Measurements from ENCODE around the gene PDGFC.

PDGFC gene

DNA sequence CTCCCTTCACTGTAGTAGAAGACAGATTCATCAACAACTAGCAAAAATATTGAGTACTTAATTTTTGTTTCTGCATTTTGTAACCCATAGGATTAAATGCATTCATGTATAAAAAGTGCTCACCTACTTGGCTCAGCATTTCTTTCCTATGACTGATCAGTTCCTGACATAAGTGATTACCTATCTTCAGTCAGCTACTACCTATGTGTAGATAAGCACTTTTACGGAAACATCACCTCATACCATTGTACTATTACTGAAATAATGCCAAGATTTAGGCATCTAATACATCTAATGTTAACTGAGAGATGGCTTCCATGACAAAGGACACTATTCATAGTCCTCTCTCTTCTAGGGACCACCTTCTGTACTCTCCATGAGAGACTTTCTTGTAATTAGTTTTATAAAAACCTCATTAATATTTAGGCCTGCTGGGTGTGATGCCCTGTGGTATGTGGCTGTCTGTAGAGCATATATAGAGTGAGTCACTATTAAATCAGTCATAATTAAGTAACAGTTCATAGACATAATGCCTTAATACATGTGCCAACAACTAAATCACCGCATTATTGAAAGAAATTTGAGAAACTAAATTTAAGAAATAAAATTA lies 147.0 kb downstream of the PDGFC start:
- DNase-seq: no peak

DNA sequence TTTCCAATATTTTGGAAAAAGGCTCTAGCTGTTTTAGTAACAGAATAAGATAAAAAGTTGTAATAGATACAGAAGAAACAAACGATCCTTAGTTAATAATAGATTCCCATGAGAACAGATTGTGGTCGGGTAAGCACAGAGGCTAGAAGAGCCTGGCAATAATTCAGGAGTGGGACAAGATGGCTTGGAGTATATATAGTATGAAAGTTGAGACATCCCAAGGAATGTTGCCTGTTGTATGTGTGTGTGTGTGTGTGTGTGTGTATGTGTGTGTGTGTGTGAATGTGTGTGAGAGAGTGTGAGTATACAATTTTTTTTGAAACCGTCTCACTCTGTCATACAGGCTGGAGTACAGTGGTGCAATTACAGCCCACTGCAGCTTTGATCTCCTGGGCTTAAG lies 150.7 kb downstream of the PDGFC start:
- DNase-seq: no peak

DNA sequence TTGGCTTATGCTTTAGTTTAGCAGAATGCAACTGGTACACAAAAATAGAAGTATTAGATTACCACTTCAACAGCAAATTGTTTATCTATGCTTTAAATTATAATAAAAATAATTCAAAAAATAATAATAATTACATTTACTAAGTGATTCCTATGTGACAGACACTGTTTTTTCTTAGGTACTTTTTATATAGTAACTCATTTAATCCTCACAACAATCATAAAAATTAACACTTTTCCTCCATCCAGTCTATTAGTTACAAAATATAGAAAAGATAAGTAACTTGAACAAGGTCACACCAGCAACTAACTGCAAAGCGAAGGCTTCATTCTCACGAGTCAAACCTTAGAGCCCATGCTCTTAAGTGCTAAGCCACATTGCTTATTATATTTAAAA lies 155.2 kb downstream of the PDGFC start:
- no peak for DNase-seq

DNA sequence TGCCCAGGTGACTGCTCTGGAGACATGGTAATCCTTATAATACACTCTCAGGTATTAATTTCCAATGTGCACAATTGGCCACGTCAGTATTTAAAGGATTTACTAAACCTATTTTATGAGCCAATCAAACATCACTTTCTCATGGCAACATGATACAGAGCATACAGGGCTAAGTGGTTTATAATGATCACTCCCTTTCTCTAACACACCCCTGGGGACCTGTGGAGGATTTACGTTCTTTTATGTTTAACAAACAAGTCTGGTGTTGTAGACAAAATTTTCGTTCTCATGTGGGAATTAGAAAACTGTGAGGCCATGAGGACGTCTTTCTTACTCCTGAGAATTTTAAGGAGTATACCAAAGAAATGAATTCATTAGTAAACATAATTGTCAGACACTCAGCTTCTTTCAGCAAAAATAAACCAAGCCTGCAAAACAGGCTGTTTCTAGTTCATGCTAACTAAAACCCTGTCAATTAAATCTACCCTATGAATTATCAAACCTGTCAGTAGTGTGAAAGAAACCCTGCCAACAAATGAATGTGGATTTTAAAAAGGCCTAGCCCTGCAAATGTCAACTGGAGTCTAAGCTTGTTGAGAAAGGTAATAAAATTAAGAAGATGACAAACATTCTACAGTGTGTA lies 155.8 kb downstream of the PDGFC start:
- DNase-seq: no peak

DNA sequence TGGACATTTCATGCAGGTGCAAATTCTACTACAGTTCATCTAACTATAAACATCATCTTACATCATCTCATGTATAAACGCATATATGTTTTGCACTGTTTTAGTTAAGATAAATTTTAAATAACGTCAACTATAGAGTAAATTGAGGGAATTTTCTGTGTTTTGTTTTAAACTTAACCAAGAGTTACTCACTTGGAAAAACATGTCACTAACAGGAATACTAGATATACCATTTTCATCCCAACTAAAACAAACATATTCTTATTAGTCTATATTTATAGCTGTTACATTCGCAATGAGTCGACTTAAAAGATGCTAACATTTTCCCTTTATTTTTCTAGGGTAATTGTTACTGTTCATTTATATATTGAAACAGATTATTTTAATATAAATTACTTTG lies 159.6 kb downstream of the PDGFC start:
- DNase-seq: no peak

DNA sequence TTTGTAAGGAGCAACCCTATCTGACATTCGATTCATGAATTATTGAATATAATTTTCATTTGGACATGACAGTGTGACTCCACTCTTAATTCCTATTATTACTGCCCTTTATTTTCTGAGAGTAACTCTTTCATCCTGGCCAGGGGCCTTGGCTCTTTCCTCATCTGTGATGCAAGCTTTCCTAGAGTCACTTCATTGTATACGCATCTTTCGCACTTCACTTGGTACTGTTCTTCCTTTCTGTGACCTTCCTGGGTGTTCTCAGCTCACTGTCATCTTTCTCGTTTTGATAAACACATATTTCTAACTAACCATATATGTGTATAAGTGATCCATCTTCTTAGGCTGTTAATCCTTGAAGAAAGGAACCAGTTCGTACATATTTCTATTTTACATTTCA lies 160.3 kb downstream of the PDGFC start:
- no peak for DNase-seq

DNA sequence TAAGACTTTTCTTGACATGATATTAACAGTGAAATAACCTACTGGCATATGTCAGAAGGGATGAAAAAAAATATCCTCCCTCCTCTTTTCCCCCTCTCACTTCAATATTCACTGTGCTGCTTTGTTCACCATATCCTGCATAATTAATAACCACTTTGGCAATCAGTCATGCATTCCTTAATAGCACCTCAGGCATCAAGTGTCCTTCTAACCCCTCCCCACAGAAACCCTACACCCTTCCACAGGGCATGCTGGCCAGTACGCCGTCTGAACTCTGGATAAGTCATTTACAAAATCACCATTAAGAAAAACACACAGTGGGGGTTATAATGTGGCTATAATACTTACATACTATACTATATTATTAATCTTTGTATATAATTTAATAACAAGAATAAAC lies 165.9 kb downstream of the PDGFC start:
- DNase-seq: no peak

DNA sequence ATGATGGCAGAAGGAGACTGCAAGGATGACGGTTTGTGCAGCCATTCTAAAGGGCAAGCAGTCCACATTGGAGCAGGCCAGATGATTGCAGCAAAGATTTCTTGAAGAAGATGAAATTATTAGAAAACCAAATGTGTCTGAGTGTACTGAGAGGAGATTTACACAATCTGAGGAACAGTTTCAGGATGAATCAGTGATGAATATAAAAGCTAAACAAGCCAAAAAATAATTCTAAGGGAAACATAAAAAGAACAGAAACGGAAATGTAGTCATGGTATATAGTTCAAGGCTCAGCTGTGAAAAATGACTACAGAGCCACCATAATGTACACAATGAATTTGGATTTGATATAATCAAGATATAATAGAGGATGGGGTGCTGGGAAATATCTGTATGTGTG lies 168.5 kb downstream of the PDGFC start:
- DNase-seq: no peak

DNA sequence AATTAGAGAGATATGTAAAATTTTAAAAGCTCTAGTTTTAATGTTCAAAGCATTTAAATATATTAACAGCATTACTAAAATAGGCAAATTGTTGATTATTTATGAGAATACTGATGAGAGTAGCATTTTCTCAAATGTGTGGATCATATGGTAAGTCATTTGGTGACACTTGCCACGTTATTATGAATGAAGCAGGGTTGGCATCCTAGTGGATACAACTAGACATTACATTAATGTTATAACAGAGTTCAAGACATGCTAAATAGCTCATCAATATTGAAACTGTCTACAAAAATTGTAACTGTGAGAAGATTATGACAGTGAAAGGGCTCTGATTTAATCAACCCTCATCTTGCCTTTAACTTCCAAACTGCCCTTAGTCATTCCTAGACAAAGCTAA lies 171.1 kb downstream of the PDGFC start:
- no peak for DNase-seq

DNA sequence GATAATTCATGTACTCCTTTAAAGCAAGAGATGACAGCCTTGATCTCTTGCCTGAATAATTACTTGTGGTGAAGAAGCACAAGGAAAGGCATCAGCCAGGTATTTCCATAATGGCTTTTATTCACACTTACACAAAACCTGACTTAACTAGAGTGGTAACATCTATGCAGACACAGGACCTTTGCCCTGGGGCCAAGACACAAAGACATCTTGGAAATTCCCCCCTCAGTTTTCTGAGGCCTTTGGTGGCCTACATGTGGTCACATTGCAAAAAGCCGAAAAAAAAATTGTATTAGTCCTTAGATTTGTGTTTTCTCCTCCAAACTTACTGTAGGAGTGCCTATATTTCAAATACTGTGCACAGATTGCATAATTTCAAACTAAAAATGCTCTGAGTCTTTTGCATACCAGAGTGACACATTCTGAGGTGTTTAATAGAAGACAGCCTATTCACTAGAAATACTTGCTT lies 172.4 kb downstream of the PDGFC start:
- DNase-seq: no peak

DNA sequence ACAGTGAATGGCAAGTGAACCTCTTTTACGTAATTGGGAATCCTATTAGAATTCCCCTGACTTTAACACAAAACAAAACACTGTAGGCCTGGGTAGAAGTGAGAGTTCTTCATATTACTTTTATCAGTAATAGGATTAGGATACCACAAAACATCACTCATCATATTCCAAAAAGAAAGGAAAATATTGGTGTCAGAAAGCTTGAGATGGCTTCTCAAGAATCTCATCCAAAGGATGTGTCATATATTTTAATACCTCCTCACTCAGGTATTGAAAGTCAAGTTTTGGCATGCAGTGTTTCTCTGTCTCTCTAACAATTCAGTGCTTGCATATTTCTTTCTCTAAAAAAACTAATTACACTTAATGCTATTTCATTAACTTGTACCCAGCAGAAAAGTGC lies 173.2 kb downstream of the PDGFC start:
- DNase-seq: no peak

DNA sequence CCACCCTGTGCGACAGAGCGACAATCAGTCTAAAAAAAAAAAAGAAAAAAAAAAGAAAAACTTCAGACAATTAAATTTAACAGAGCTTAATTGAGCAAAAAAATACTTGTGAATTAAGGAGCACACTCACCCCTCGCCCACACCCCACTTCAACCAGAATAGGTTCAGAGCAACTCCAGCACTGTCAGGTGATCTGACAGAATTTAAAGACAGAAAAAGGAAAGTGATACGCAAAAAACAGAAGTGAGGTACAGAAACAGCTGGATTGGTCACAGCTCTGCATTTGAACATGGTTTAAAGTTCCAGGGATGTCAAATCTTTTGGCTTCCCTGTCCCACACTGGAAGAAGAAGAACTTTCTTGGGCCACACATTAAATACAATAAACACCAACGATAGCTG lies 174.4 kb downstream of the PDGFC start:
- no peak for DNase-seq

DNA sequence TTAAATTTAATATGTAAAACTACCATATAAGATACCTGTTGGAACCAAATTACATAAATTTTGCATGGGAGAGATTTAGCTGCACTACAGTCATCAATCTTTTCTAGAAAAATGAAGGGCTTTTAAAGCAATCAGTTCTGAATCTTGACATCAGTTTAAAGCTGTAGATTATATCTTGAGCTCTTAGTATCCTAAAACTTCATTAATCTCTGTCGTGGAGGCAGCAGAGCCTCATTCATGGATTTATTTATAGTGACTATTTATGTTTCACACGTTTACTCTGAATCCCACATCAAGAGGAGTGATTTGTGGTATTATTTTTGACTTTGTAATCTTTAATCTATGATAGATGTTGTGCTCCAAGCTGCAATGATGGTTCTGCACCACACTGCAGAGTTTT lies 175.9 kb downstream of the PDGFC start:
- DNase-seq: no peak

DNA sequence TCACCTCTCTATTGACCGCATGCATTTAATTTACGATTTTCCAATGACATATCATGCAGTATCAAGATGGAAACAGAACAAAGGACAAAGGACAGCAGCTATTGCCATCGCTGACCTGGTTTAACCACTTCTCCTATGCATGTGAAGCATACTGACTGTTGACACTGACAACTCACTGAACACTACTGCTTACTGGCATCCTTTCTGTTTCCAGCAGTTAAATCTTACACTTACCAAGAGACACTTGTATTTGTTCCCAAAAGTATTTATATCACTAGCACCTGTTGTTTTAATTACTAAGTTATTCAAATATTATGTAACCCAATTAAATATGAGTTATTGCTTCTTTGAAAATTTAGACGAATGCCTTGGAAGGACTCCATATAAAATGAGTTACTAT lies 176.7 kb downstream of the PDGFC start:
- no peak for DNase-seq

DNA sequence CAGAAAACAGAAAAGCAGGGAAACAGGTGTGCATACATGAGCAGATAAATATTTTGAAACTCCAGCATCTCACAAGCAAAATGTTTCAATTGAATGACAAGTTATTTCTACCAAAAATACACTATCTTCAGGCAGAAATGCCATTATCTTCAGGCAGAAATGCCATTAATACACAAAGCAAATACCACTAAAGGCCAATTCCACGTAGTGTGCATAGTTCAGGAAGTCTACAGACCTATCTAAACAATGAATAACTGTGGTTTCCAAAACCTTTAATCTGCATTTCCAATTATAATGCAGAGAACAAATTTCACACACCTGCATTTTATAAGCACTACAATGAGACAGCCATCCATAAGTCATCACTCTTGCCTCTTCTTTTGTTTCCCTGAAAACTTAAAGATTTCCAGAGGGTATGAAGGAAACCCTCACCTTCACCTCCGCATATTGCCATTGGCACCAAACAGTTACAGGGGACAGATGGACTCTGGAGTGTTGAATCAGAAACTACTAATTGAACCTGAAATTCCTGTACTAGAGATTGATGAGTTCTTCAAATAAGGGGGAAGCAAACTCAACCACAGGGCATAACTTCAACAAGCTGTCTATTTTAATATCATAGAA lies 179.0 kb downstream of the PDGFC start:
- no peak for DNase-seq

DNA sequence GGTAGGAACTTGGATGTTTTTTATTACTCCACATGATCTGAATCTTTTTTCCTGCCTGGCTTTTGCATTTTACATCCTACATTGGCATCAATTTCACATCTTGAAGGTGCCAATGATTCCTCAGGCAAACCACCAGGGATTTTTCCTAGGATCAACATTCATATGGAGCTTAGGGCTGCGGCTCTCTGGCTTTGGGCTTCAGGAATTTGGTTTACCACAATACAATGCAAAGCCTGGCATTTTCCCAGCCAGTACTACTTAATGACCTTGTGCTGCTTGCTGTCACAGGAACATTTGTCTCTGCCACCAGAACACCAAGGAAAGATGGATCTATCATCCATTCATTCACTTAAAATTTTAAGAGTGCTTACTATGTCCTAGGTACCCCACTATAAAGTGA lies 180.7 kb downstream of the PDGFC start:
- no peak for DNase-seq

DNA sequence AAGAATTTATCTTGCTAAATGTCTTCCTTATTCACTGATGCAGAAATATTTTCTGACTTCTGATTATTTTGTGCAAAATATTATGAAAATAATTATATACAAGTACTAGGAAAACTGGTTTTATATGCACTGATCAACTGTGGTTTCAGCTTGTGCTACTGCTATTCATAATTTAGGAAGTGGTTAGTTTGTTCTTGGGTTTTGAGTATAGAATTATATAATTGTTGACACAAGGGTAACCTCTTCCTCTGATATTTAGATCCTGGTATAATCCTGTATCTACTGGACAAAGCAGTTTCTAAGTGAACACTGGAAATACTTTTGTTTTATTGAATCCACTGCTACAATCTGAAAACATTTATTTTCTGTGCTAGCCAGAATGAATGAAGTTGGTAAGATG lies 182.8 kb downstream of the PDGFC start:
- no peak for DNase-seq

DNA sequence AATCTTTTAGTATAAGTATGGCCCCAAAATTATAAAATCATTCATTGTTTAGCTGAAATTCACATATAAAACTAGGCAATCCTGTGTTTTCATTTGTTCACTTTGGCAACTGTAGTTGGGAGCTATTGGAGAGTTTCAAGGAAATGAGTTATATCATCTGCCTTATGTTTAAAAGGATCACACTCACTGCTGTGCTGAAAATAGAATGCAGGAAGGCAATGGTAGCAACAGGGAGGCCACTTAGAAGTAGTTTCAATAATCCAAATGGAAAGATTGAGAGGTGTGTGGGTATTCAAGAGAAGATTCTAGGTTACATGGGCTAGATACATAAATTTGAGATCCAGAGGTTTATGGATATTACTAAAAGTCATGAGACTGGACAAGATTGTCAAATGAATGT lies 184.9 kb downstream of the PDGFC start:
- no peak for DNase-seq

DNA sequence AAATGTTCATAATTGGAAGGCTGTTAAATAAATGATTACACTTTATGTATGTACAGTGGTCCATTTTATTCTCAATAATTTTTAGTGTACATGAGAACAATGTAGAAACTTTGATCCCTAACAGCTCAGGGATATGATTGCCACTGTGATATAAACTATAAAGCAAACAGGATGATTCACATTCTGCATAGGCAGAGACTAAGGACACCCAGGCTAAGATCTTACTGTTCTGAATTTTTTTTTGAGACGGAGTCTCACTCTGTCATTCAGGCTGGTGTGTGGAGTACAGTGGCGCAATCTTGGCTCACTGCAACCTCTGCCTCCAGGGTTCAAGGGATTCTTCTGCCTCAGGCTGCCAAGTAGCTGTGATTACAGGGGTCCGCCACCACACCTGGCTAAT lies 186.6 kb downstream of the PDGFC start:
- no peak for DNase-seq

DNA sequence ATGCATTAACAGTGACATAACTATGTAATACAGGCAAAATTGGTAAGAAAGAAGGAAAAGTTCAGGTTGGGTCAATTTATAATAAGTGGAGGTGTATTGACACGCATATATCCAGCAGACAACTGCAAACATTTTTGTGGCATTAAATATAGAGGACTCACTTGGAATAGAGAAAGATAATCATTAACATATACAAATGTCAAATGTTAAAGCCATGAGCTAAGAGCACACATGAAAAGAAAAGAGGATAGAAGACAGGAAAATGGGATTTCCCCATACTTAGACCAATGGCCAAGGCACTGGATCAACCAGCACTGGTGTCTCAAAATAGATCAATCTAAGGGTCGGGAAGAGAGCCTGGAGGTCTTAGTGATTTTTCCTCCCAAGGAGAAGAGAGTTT lies 187.6 kb downstream of the PDGFC start:
- DNase-seq: no peak

DNA sequence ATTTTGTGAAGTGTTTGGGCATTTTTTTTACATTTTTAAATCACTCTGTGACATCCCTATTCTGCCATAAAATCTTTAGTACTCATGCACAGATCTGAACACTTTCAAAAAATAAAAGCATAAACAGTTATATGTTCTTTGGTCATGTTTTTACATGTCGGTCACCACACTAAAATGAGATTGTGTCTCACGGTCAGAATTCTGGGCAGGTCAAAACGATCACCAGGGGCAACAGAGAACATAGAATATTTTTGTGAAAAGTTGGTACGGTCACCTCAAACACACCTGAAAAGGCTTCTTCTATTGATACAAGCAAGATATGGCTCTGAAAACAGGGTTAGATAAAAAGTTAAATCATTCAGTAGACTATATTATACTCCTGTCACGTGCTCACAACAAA lies 189.1 kb downstream of the PDGFC start:
- no peak for DNase-seq

DNA sequence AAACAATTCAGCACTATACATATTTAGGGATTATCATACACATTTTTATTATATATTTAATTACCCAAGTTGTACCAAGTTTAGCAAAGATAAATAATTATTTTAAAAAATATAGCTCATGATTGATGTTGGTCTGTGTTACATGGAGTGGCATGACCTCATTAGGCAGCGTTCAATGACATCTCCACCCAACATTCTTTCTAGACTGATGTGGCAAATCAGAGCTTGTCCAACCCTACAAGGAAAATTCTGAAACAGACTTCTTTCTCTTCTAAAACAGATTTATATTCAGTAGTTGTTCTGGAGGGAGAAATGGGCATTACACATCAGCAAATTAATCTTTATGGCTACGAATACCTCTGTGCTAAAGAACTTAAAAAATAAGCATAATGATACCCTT lies 189.7 kb downstream of the PDGFC start:
- no peak for DNase-seq

DNA sequence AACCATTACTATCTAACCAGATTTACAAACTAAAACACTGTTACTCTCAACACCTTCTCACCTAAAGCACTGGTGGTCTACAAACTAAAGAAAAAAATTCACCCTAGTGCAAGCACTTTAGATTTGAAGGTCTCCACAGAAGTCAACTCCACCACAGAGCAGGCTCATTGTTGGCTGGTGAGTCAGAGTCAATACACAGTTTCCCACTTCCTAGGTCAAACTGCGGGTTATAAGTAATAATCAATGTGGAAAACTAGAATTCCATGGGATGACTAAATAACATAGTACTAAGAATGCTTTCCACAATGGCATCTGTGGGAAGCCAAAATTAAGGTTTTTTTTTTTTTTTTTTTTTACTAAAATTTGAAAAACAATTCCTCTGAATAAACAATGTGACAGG lies 191.8 kb downstream of the PDGFC start:
- no peak for DNase-seq

DNA sequence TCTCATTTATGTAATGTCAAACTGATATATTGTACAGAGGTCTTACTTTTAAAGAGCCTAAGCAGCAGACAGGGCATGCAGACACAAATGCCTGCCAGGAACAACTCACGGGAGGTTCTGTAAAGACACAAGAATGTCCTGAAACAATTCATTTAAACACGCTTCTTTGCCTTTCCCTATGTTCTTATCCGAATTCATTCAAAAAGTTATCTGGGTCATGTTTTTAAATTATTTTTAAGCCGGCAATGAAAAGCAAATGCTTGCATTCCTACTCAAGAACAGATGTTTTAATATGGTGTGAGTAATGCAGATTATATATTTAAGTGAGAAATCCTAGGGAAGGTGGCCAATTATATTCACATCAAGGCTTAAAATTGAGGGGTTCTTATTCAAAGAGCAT lies 192.6 kb downstream of the PDGFC start:
- no peak for DNase-seq

DNA sequence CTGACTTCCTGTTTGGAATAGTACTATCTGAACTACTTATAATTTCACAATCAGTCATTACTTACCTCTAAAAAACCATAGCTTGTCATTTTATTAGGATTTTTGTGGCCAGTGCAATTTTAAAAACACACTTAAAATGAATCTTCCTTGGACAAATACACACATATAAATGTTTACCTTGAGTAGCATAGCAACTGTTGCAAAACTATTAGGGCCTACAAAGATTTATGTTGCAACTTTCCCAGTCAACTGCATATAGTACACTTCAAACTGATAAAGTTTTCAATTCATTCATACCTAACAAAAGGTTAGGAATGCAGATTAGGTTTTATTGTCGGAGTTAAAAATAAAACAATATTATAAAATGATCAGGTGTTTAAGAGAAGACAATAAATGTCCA lies 193.0 kb downstream of the PDGFC start:
- no peak for DNase-seq

All from CD4-positive, alpha-beta T cell treated with Interleukin-1 beta for 1 hour (primary cell).